DOHH2 (cell line): ENCODE measurements around the gene ADGRL2.

Experiments used
- CTCF ChIP-seq: fragments of 200-600 bp; sonication (generic); IDR thresholded peaks from one replicate; pipeline ENCODE4 v1.5.1; 2014; ENCODE audit warnings: antibody characterized with exemption, mild to moderate bottlenecking, low read depth, low read length; ENCODE audit not compliant: poor library complexity, severe bottlenecking
- EZH2phosphoT487 ChIP-seq: fragments of 200-600 bp; sonication (generic); IDR thresholded peaks from 2 replicates; pipeline ENCODE4 v1.6.1; 2017; ENCODE audit warnings: borderline replicate concordance, mild to moderate bottlenecking, antibody characterized with exemption, low read length, moderate library complexity, mixed read lengths

GRCh38 chr1:81990241-81990640 lies 189.5 kb downstream of the ADGRL2 start:
- no peak for TF ChIP-seq CTCF
- no peak for TF ChIP-seq EZH2phosphoT487
